GM12873 (cell line): ENCODE data around the gene ASPRV1.

Experiments used
- CTCF ChIP-seq: IDR thresholded peaks from 2 replicates; pipeline ENCODE4 v1.5.1; 2012; ENCODE audit warnings: low read depth, mild to moderate bottlenecking, moderate library complexity, low read length, control low read depth; ENCODE audit not compliant: insufficient read depth; ENCODE audit errors: missing control alignments

The ASPRV1 gene

GRCh38 chr2:69985688-69986087, 24.3 kb upstream of the ASPRV1 start:
- no peak for TF ChIP-seq CTCF

GRCh38 chr2:69985216-69985615, 23.8 kb upstream of the ASPRV1 start:
- TF ChIP-seq CTCF = no peak

GRCh38 chr2:69983392-69983966, 22.0 kb upstream of the ASPRV1 start:
- no peak for TF ChIP-seq CTCF

GRCh38 chr2:69979902-69980807, 18.7 kb upstream of the ASPRV1 start:
- TF ChIP-seq CTCF = no peak

- no peak for TF ChIP-seq CTCF
Measured at GRCh38 chr2:69977906-69978482, 16.6 kb upstream of the ASPRV1 start.

- TF ChIP-seq CTCF = no peak
Measured at GRCh38 chr2:69977186-69977585, 15.8 kb upstream of the ASPRV1 start.

- no peak for TF ChIP-seq CTCF
Measured at GRCh38 chr2:69975853-69976462, 14.5 kb upstream of the ASPRV1 start.
